ENCODE measurements around the gene MERTK. TPM values are rescaled to one million over a fixed set of nuclear protein-coding genes. Genes with fewer than 3 reads are reported as not detected.

The MERTK gene
- total RNA-seq, 1 experiment from 2014 or later: 14.5 TPM

DNA sequence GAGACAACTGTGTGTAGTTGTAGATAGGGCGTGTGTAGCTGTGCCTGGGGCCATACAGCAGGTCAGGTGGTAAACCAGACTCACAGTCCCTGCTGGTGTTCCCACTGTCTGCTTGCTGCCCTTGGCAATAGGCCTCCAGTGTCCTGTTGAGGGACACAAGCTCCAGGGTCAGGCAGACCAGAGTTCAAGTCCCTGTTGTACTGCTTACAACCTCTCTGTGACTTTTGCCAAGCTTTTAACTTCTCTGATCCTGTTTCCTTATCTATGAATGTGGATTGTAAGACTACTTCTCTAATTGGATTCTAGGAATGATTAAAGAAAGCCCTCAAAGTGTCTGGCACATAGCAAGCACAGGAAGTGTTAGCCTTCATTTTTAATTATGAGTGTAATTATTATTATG is 68.6 kb downstream of the MERTK start:
- no peak overlapping the region for H3K4me3 ChIP-seq (ENCODE audit: low read depth in 2 of 2, low read length in 2 of 2)
- TF ChIP-seq SIN3A (IDR thresholded peaks at IDR 0.05; ENCODE audit: borderline replicate concordance, insufficient read depth, low read depth, low read length) (no peak), POLR2AphosphoS5 (IDR thresholded peaks at IDR 0.05; ENCODE audit: low read depth, low read length) (no peak), TCF7L2 (IDR thresholded peaks at IDR 0.05; ENCODE audit: low read depth, low read length) (no peak), CTCF (IDR thresholded peaks at IDR 0.05) (no peak)
- TF ChIP-seq, protein P1, sequence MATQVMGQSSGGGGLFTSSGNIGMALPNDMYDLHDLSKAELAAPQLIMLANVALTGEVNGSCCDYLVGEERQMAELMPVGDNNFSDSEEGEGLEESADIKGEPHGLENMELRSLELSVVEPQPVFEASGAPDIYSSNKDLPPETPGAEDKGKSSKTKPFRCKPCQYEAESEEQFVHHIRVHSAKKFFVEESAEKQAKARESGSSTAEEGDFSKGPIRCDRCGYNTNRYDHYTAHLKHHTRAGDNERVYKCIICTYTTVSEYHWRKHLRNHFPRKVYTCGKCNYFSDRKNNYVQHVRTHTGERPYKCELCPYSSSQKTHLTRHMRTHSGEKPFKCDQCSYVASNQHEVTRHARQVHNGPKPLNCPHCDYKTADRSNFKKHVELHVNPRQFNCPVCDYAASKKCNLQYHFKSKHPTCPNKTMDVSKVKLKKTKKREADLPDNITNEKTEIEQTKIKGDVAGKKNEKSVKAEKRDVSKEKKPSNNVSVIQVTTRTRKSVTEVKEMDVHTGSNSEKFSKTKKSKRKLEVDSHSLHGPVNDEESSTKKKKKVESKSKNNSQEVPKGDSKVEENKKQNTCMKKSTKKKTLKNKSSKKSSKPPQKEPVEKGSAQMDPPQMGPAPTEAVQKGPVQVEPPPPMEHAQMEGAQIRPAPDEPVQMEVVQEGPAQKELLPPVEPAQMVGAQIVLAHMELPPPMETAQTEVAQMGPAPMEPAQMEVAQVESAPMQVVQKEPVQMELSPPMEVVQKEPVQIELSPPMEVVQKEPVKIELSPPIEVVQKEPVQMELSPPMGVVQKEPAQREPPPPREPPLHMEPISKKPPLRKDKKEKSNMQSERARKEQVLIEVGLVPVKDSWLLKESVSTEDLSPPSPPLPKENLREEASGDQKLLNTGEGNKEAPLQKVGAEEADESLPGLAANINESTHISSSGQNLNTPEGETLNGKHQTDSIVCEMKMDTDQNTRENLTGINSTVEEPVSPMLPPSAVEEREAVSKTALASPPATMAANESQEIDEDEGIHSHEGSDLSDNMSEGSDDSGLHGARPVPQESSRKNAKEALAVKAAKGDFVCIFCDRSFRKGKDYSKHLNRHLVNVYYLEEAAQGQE (IDR thresholded peaks at IDR 0.05; ENCODE audit: insufficient read depth in 1 of 2, low read depth in 2 of 2, low read length in 1 of 2): no peak
- CTCF ChIA-PET: no interaction called here
- no peak overlapping the region for H3K27ac ChIP-seq (ENCODE audit: low read length)
- intact Hi-C loops (cut with micrococcal nuclease; ENCODE audit: unreplicated experiment): no loop called here
- no peaks in the 10 kb centered on the region; the same call in 1 of the 2 replicates for H3K36me3 ChIP-seq (ENCODE audit: control insufficient read depth, insufficient read depth, low read length)
- in situ Hi-C loops (cut with HindIII; ENCODE audit: low pct_unique_long_range_greater_than_20kb, low sequenced_read_pairs): no loop called here
- ATAC-seq (no peak; the same call in 1 of the 2 replicates), DNase-seq (ENCODE audit: low read depth, low spot score) (no peak)
- H3K9me3 ChIP-seq (ENCODE audit: control insufficient read depth, insufficient read depth, low read depth, low read length): no peaks in the 10 kb centered on the region
- H3K4me1 ChIP-seq (ENCODE audit: control insufficient read depth, insufficient read depth, low read length): no peaks in the 10 kb centered on the region
- BruUV-seq (replicated peaks): no TSS peak
- POLR2A ChIA-PET: no interaction called here
- H3K27me3 ChIP-seq (ENCODE audit: control insufficient read depth, insufficient read depth, low read length): no peaks in the 10 kb centered on the region

DNA sequence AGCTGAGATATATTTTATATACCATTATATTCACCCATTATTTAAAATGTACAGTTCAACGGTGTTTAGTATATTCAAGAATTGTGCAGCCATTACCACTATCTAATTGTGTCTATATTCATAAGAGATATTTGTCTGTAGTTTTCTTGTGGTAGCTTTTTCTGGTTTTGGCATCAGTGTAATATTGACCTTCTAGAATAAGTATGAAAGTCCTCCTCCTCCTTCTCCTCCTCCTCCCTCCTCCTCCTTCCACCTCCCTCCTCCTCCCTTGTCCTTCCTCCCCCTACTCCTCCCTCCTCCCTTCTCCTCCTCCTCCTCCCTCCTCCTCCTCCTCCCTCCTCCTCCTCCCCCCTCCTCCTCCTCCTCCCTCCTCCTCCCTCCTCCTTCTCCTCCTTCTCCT is 72.0 kb downstream of the MERTK start:
- no peak for TF ChIP-seq POLR2AphosphoS5 (IDR thresholded peaks at IDR 0.05; ENCODE audit: low read depth, low read length)
- TF ChIP-seq CTCF (IDR thresholded peaks at IDR 0.05): no peak
- TF ChIP-seq, protein P1 (IDR thresholded peaks at IDR 0.05; ENCODE audit: insufficient read depth in 1 of 2, low read depth in 2 of 2, low read length in 1 of 2): no peak
- TF ChIP-seq TCF7L2 (IDR thresholded peaks at IDR 0.05; ENCODE audit: low read depth, low read length): no peak
- no peak for TF ChIP-seq SIN3A (IDR thresholded peaks at IDR 0.05; ENCODE audit: borderline replicate concordance, insufficient read depth, low read depth, low read length)
- DNase-seq (ENCODE audit: low read depth, low spot score): no peak
- ATAC-seq: no peak
- no peaks in the 10 kb centered on the region for H3K27me3 ChIP-seq (ENCODE audit: control insufficient read depth, insufficient read depth, low read length)
- in situ Hi-C loops (cut with HindIII; ENCODE audit: low pct_unique_long_range_greater_than_20kb, low sequenced_read_pairs) (no loop called here), intact Hi-C loops (cut with micrococcal nuclease; ENCODE audit: unreplicated experiment) (no loop called here)
- ChIA-PET POLR2A (interaction anchor here (0.7 kb wide), 1 partner anchor 276 kb away, joined by 5 read pairs; no protein-coding TSS in a partner anchor), CTCF (no interaction called here)
- H3K36me3 ChIP-seq (ENCODE audit: control insufficient read depth, insufficient read depth, low read length): no peaks in the 10 kb centered on the region; the same call in 1 of the 2 replicates
- peaks cover 21% of the 10 kb centered on the region for H3K4me1 ChIP-seq (ENCODE audit: control insufficient read depth, insufficient read depth, low read length)
- BruUV-seq (replicated peaks): no TSS peak
- H3K9me3 ChIP-seq (ENCODE audit: control insufficient read depth, insufficient read depth, low read depth, low read length): no peaks in the 10 kb centered on the region
- H3K27ac ChIP-seq (ENCODE audit: low read length): no peak overlapping the region
- no peak overlapping the region for H3K4me3 ChIP-seq (ENCODE audit: low read depth in 2 of 2, low read length in 2 of 2)
